ENCODE measurements around the gene VEGFB. TPM values are rescaled to one million over a fixed set of nuclear protein-coding genes. Genes with fewer than 3 reads are reported as not detected.

The VEGFB gene
- total and polyA plus RNA-seq, 2 of the 8 experiments (the other 6 are each of a cell fraction or from before 2014, with no cell fraction given) = 9.3 to 49.6 TPM

DNA sequence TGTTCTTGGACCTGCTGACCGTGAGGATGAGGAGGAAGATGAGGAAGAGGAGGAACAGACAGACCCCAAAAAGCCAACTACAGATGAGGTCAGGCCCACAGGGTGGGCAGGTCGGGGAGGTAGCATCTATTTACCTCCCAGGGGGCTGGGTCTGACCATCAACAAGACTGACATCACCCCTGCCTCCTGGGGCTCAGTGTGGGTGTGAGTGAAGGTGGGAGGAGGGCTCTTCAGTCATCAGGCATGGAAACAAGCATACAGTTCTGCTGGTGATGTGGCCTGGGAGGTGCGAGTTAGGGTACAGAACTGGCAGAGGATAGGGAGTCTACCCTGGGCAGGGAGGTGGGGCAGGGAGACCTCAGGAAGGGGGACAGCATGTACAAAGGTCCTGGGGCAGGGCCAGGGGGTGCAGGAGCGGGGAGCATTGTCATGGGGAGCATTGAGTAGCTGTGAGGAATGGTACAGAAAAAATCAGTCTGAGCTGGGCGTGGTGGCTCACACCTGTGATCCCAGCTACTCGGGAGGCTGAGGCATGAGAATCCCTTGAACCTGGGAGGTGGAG is 25.8 kb downstream of the VEGFB start:
- H3K18ac ChIP-seq (ENCODE audit: extremely low read depth, low read length) = no peak overlapping the region
- H2BK20ac ChIP-seq (ENCODE audit: low read length) = no peak overlapping the region
- no peak overlapping the region for H3K4me2 ChIP-seq (ENCODE audit: insufficient read depth in 1 of 2, low read depth in 2 of 2, low read length in 2 of 2)
- no peaks in the 10 kb centered on the region for H3K27me3 ChIP-seq (replicated peaks in 1 of 4; ENCODE audit: control insufficient read depth in 3 of 4, extremely low read depth in 1 of 4, insufficient read depth in 3 of 4, low read length in 3 of 4)
- no peaks in the 10 kb centered on the region for H3K23me2 ChIP-seq (ENCODE audit: low read depth, low read length)
- H2AFZ ChIP-seq (ENCODE audit: low read length) = no peak overlapping the region
- H3K9me3 ChIP-seq (ENCODE audit: insufficient read depth in 2 of 2, low read depth in 1 of 2, low read length in 1 of 2) = no peaks in the 10 kb centered on the region
- DNase-seq (ENCODE audit: low read depth in 1 of 2, low spot score in 2 of 2) = no peak
- no peaks in the 10 kb centered on the region; a peak in 3 of 7 replicates for H3K4me1 ChIP-seq (replicated peaks in 1 of 4; ENCODE audit: control insufficient read depth in 3 of 4, insufficient read depth in 4 of 4, low read length in 3 of 4)
- no peak overlapping the region for H4K8ac ChIP-seq (ENCODE audit: extremely low read depth, insufficient read depth, low read length)
- no peak overlapping the region for H4K5ac ChIP-seq (ENCODE audit: insufficient read length, low read depth, low read length)
- no peaks in the 10 kb centered on the region for H3K79me1 ChIP-seq (ENCODE audit: low read depth, low read length)
- FAIRE-seq = no peak
- H3K9ac ChIP-seq (replicated peaks in 1 of 4; ENCODE audit: extremely low read depth in 1 of 4, low read depth in 3 of 4, low read length in 3 of 4) = no peak overlapping the region
- CTCF ChIA-PET (ENCODE audit: partially characterized antibody) = interaction anchor here (0.9 to 1.9 kb wide), 3 partner anchors 12 to 85 kb away, joined by 3 to 8 read pairs (median 5); partner anchors contain the start of gene FERMT3
- peaks cover 20 to 83% (median 41%) of the 10 kb centered on the region in 4 experiments for H3K36me3 ChIP-seq (ENCODE audit: control insufficient read depth in 2 of 4, insufficient read depth in 4 of 4, low read length in 3 of 4)
- no peak overlapping the region for H3K4ac ChIP-seq (replicated peaks; ENCODE audit: insufficient read length, low read depth, low read length)
- no peak overlapping the region for H2AK5ac ChIP-seq (ENCODE audit: low read depth, low read length)
- H2BK15ac ChIP-seq (ENCODE audit: low read length) = no peak overlapping the region
- no peak overlapping the region for H3K23ac ChIP-seq (ENCODE audit: insufficient read length)
- POLR2A ChIA-PET (ENCODE audit: partially characterized antibody) = interaction anchor here (1.2 to 7.1 kb wide), 2 partner anchors 7 to 12 kb away, joined by 3 to 101 read pairs; no protein-coding TSS in a partner anchor
- no peak overlapping the region for H3K27ac ChIP-seq (ENCODE audit: low read depth, low read length)
- H3K14ac ChIP-seq (ENCODE audit: insufficient read length) = no peak overlapping the region
- no peak overlapping the region for H2BK5ac ChIP-seq (ENCODE audit: low read depth, low read length)
- peaks cover 8 to 24% of the 10 kb centered on the region in 2 experiments for H4K20me1 ChIP-seq (replicated peaks in 1 of 2; ENCODE audit: control insufficient read depth in 1 of 2, insufficient read depth in 2 of 2, low read length in 2 of 2)
- no peak overlapping the region for H2BK120ac ChIP-seq (replicated peaks; ENCODE audit: low read depth, low read length)
- 94% methylated on average over 6 of the region's 6 CpGs; no CpG with 5 or more reads in 1 of the 2 experiments for WGBS, 2 experiments (ENCODE audit: extremely low coverage in 1 of 2, insufficient coverage in 1 of 2, insufficient read length in 1 of 2, insufficient replicate concordance in 2 of 2, low coverage in 1 of 2, low lambda C conversion rate in 2 of 2, missing lambda C conversion rate in 1 of 2)
- H3K79me2 ChIP-seq (ENCODE audit: control insufficient read depth in 1 of 2, insufficient read depth in 2 of 2, low read length in 2 of 2) = no peaks in the 10 kb centered on the region
- no peak overlapping the region for H2BK12ac ChIP-seq (ENCODE audit: low read depth, low read length)
- H3K56ac ChIP-seq (replicated peaks; ENCODE audit: insufficient read length, low read depth, low read length) = no peak overlapping the region
- H4K91ac ChIP-seq (replicated peaks; ENCODE audit: insufficient read length, low read length) = no peak overlapping the region
- H3K4me3 ChIP-seq (ENCODE audit: extremely low read depth in 1 of 4, insufficient read depth in 2 of 4, low read depth in 3 of 4, low read length in 4 of 4) = no peak overlapping the region
- TF ChIP-seq ASH2L (IDR thresholded peaks at IDR 0.05; ENCODE audit: low read length) = no peak
- no peak for TF ChIP-seq TEAD4 (IDR thresholded peaks at IDR 0.05; ENCODE audit: low read depth, low read length)
- TF ChIP-seq TAF7 (optimal IDR thresholded peaks at IDR 0.05; ENCODE audit: borderline replicate concordance, low read depth, low read length) = no peak
- no peak for TF ChIP-seq EP300 (IDR thresholded peaks at IDR 0.05; ENCODE audit: borderline replicate concordance in 1 of 2, low read depth in 2 of 2, low read length in 2 of 2)
- TF ChIP-seq CREB1 (IDR thresholded peaks at IDR 0.05) = no peak
- TF ChIP-seq PHF8 (conservative IDR thresholded peaks at IDR 0.05; ENCODE audit: low read depth, low read length) = no peak
- TF ChIP-seq, protein P1, sequence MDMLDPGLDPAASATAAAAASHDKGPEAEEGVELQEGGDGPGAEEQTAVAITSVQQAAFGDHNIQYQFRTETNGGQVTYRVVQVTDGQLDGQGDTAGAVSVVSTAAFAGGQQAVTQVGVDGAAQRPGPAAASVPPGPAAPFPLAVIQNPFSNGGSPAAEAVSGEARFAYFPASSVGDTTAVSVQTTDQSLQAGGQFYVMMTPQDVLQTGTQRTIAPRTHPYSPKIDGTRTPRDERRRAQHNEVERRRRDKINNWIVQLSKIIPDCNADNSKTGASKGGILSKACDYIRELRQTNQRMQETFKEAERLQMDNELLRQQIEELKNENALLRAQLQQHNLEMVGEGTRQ (IDR thresholded peaks at IDR 0.05; ENCODE audit: low read length) = no peak

Measured in H1 (cell line).